Measurements from ENCODE around the gene H6PD. TPM values are rescaled to one million over a fixed set of nuclear protein-coding genes. Genes with fewer than 3 reads are reported as not detected.

The H6PD gene
- total and polyA plus RNA-seq, 9 of the 15 experiments (the other 6 are each of a cell fraction or from before 2014, with no cell fraction given): 0.04 to 2.5 (median 0.95) TPM

GRCh38 chr1:9234223-9235095 is at the start of gene H6PD (continued):
- TF ChIP-seq RERE (CRISPR knock-in tag; IDR thresholded peaks at IDR 0.05; ENCODE audit: borderline replicate concordance): peak; percentile 16; the same call in 1 of the 2 replicates
- TF ChIP-seq USF1 (CRISPR knock-in tag; IDR thresholded peaks at IDR 0.05): peak; percentile 31; the same call in 1 of the 2 replicates
- no peak for TF ChIP-seq ZNF699 (CRISPR knock-in tag; IDR thresholded peaks at IDR 0.05; ENCODE audit: insufficient replicate concordance)
- TF ChIP-seq TEAD1 (CRISPR knock-in tag; IDR thresholded peaks at IDR 0.05): peak in 1 of 2 experiments; percentile 59; a peak in 1 of 4 replicates
- peak; percentile 84; the same call in 1 of the 2 replicates for TF ChIP-seq KDM2B (CRISPR knock-in tag; IDR thresholded peaks at IDR 0.05)
- peak; percentile 82 for TF ChIP-seq SMAD4 (CRISPR knock-in tag; conservative IDR thresholded peaks at IDR 0.05)
- TF ChIP-seq ZFP1 (CRISPR knock-in tag; IDR thresholded peaks at IDR 0.05): no peak
- no peak for TF ChIP-seq HNRNPH1 (optimal IDR thresholded peaks at IDR 0.05; ENCODE audit: low read depth, low read length)
- no peak; the same call in 1 of the 2 replicates for TF ChIP-seq MBD2 (IDR thresholded peaks at IDR 0.05; ENCODE audit: borderline replicate concordance, low read depth)
- no peak for TF ChIP-seq NR4A1 (CRISPR knock-in tag; IDR thresholded peaks at IDR 0.05)
- TF ChIP-seq NR4A1 (tag; IDR thresholded peaks at IDR 0.05): 0 out of 2 replicates have a peak, but pooled peaks have one; percentile 17
- 0 out of 2 replicates have a peak, but pooled peaks have one; percentile 13 for TF ChIP-seq ATF1 (CRISPR knock-in tag; IDR thresholded peaks at IDR 0.05)
- peak; percentile 81 for TF ChIP-seq ATF1 (tag; IDR thresholded peaks at IDR 0.05)
- TF ChIP-seq ZNF277 (CRISPR knock-in tag; IDR thresholded peaks at IDR 0.05; ENCODE audit: borderline replicate concordance): no peak
- peak; percentile 68 for TF ChIP-seq BHLHE40 (IDR thresholded peaks at IDR 0.05; ENCODE audit: low read length)
- peak; percentile 98 for TF ChIP-seq CTCFL (IDR thresholded peaks at IDR 0.05; ENCODE audit: borderline replicate concordance, insufficient read depth, low read depth, low read length, poor library complexity, severe bottlenecking)
- TF ChIP-seq SMARCA5 (IDR thresholded peaks at IDR 0.05): peak; percentile 97
- peak; percentile 34; the same call in 1 of the 2 replicates for TF ChIP-seq ZNF121 (CRISPR knock-in tag; conservative IDR thresholded peaks at IDR 0.05)
